GM18861 (cell line): ENCODE measurements around the gene OSGEP.

Experiments
- ATAC-seq: cut with Tn5 transposase; IDR thresholded peaks from one replicate; pipeline ENCODE4 v1.9.1; 2021; ENCODE audit not compliant: unreplicated experiment

Gene OSGEP

GRCh38 chr14:20400589-20400964, 54.0 kb downstream of the OSGEP start:
- no peak for ATAC-seq

- ATAC-seq, result no peak
Measured at GRCh38 chr14:20397511-20397910, 57.1 kb downstream of the OSGEP start.
